Activated CD4-positive, alpha-beta memory T cell treated with anti-CD3 and anti-CD28 coated beads, Interleukin-2, amount 10 ng/mL, durations not matched to agents 7 days and 5 days (primary cell): Measurements from ENCODE around the gene FOXL1. TPM values are rescaled to one million over a fixed set of nuclear protein-coding genes. Genes with fewer than 3 reads are reported as not detected.
A peak's percentile ranks its signal among the peaks of the same experiment; 100 is the strongest.

Experiments used
- CTCF ChIA-PET: fragments of 350-600 bp; sonication (Branson Sonifier 250); formaldehyde crosslinking; loops from one replicate; lab custom pipeline; 2021; ENCODE audit warnings: antibody characterized with exemption, inconsistent platforms; lab: Charles Lee
- POLR2A ChIA-PET: fragments of 350-600 bp; sonication (Branson Sonifier 250); formaldehyde crosslinking; loops from one replicate; lab custom pipeline; 2021; ENCODE audit warnings: antibody characterized with exemption; lab: Charles Lee
- DNase-seq: peaks from one replicate; pipeline ENCODE4 v3.0.0-alpha.2; 2020
- H3K27ac Mint-ChIP-seq: one replicate; pipeline ENCODE4 v1.8.0; 2021; ENCODE audit warnings: mild to moderate bottlenecking, mixed read lengths
- H3K27me3 Mint-ChIP-seq: one replicate; pipeline ENCODE4 v1.8.0; 2021; ENCODE audit warnings: mixed read lengths
- H3K36me3 Mint-ChIP-seq: one replicate; pipeline ENCODE4 v1.8.0; 2021; ENCODE audit warnings: low read depth, mixed read lengths
- H3K4me1 Mint-ChIP-seq: one replicate; pipeline ENCODE4 v1.8.0; 2021; ENCODE audit warnings: mixed read lengths
- H3K4me3 Mint-ChIP-seq: one replicate; pipeline ENCODE4 v1.8.0; 2021; ENCODE audit warnings: mild to moderate bottlenecking, mixed read lengths
- H3K9me3 Mint-ChIP-seq: one replicate; pipeline ENCODE4 v1.8.0; 2021; ENCODE audit warnings: mixed read lengths
- total RNA-seq, 2 experiments: library from RNA; stranded (reverse); gene quantifications; one replicate each; pipeline ENCODE4 v1.2.3, GENCODE V29; 2021

The FOXL1 gene
- total RNA-seq, 2 experiments from 2014 or later = not detected

GRCh38 chr16:86554917-86555703, 23.2 kb upstream of the FOXL1 start, which contains the start of gene MTHFSD:
MTHFSD (minus strand) TSS chr16:86555235; CDS start chr16:86555184, 51 bp downstream.
- peaks cover 21% of the 10 kb centered on the region for H3K36me3 Mint-ChIP-seq
- peak within 1 kb of the TSS; percentile 92 for H3K27ac Mint-ChIP-seq
- H3K4me3 Mint-ChIP-seq = peak within 1 kb of the TSS; percentile 86
- ChIA-PET CTCF (interaction anchor here (1.3 kb wide), 1 partner anchor 10 kb away, joined by 6 read pairs; no protein-coding TSS in a partner anchor), POLR2A (interaction anchor here (0.5 to 0.9 kb wide), 2 partner anchors 50 to 722 kb away, joined by 3 read pairs; no protein-coding TSS in a partner anchor)
- peaks cover 29% of the 10 kb centered on the region for H3K4me1 Mint-ChIP-seq
- peak; percentile 96 for DNase-seq
- H3K9me3 Mint-ChIP-seq = no peaks in the 10 kb centered on the region
- peaks cover 1% of the 10 kb centered on the region for H3K27me3 Mint-ChIP-seq

GRCh38 chr16:86555704-86556075, 22.7 kb upstream of the FOXL1 start:
- Mint-ChIP-seq H3K27ac (peak overlapping the region; percentile 92), H3K27me3 (peaks cover 1% of the 10 kb centered on the region), H3K9me3 (no peaks in the 10 kb centered on the region), H3K4me3 (peak overlapping the region; percentile 86), H3K36me3 (peaks cover 19% of the 10 kb centered on the region), H3K4me1 (peaks cover 24% of the 10 kb centered on the region)
- no peak for DNase-seq
- ChIA-PET POLR2A (interaction anchor here (0.5 to 0.9 kb wide), 2 partner anchors 49 to 722 kb away, joined by 3 read pairs; no protein-coding TSS in a partner anchor), CTCF (interaction anchor here (1.3 kb wide), 1 partner anchor 9 kb away, joined by 6 read pairs; no protein-coding TSS in a partner anchor)

- peaks cover 22% of the 10 kb centered on the region for H3K4me1 Mint-ChIP-seq
- POLR2A ChIA-PET = no interaction called here
- no peak overlapping the region for H3K4me3 Mint-ChIP-seq
- no peak overlapping the region for H3K27ac Mint-ChIP-seq
- no peaks in the 10 kb centered on the region for H3K9me3 Mint-ChIP-seq
- DNase-seq = no peak
- peaks cover 14% of the 10 kb centered on the region for H3K36me3 Mint-ChIP-seq
- peaks cover 1% of the 10 kb centered on the region for H3K27me3 Mint-ChIP-seq
- CTCF ChIA-PET = no interaction called here
Measured at GRCh38 chr16:86556576-86556975, 21.8 kb upstream of the FOXL1 start.

- DNase-seq = no peak
- no peaks in the 10 kb centered on the region for H3K9me3 Mint-ChIP-seq
- H3K27ac Mint-ChIP-seq = no peak overlapping the region
- H3K4me3 Mint-ChIP-seq = no peak overlapping the region
- peaks cover 1% of the 10 kb centered on the region for H3K27me3 Mint-ChIP-seq
- peaks cover 21% of the 10 kb centered on the region for H3K4me1 Mint-ChIP-seq
- POLR2A ChIA-PET = no interaction called here
- CTCF ChIA-PET = interaction anchor here (0.8 to 1.3 kb wide), 2 partner anchors 203 to 505 kb away, joined by 3 to 4 read pairs; no protein-coding TSS in a partner anchor
- peaks cover 11% of the 10 kb centered on the region for H3K36me3 Mint-ChIP-seq
Measured at GRCh38 chr16:86557587-86557986, 20.8 kb upstream of the FOXL1 start.

- H3K36me3 Mint-ChIP-seq = peaks cover 8% of the 10 kb centered on the region
Measured at GRCh38 chr16:86558355-86559193, 19.8 kb upstream of the FOXL1 start.

GRCh38 chr16:86559802-86560305, 18.5 kb upstream of the FOXL1 start:
- no peak overlapping the region for H3K27ac Mint-ChIP-seq
- H3K4me3 Mint-ChIP-seq = no peak overlapping the region
- ChIA-PET CTCF (interaction anchor here (0.7 kb wide), 1 partner anchor 262 kb away, joined by 3 read pairs; no protein-coding TSS in a partner anchor), POLR2A (interaction anchor here (0.6 kb wide), 1 partner anchor 962 kb away, joined by 3 read pairs; no protein-coding TSS in a partner anchor)
- DNase-seq = no peak
- peaks cover 20% of the 10 kb centered on the region for H3K27me3 Mint-ChIP-seq
- peaks cover 17% of the 10 kb centered on the region for H3K4me1 Mint-ChIP-seq
- no peaks in the 10 kb centered on the region for H3K9me3 Mint-ChIP-seq
- H3K36me3 Mint-ChIP-seq = no peaks in the 10 kb centered on the region

More at GRCh38 chr16:86558355-86559193, 19.8 kb upstream of the FOXL1 start:
- H3K4me1 Mint-ChIP-seq = peaks cover 17% of the 10 kb centered on the region
- H3K9me3 Mint-ChIP-seq = no peaks in the 10 kb centered on the region
- POLR2A ChIA-PET = no interaction called here
- DNase-seq = no peak
- no peak overlapping the region for H3K27ac Mint-ChIP-seq
- CTCF ChIA-PET = interaction anchor here (0.7 to 1.3 kb wide), 3 partner anchors 202 to 504 kb away, joined by 3 to 4 read pairs (median 3); no protein-coding TSS in a partner anchor
- H3K27me3 Mint-ChIP-seq = peaks cover 8% of the 10 kb centered on the region
- H3K4me3 Mint-ChIP-seq = no peak overlapping the region

- no peak overlapping the region for H3K4me3 Mint-ChIP-seq
- POLR2A ChIA-PET = no interaction called here
- CTCF ChIA-PET = interaction anchor here (0.6 to 2.0 kb wide), 5 partner anchors 13 to 583 kb away, joined by 3 to 8 read pairs (median 4); no protein-coding TSS in a partner anchor
Measured at GRCh38 chr16:86562356-86562755, 16.0 kb upstream of the FOXL1 start.

GRCh38 chr16:86563469-86564345, 14.6 kb upstream of the FOXL1 start:
- DNase-seq = peak; percentile 90
- no peaks in the 10 kb centered on the region for H3K9me3 Mint-ChIP-seq
- peaks cover 42% of the 10 kb centered on the region for H3K27me3 Mint-ChIP-seq
- POLR2A ChIA-PET = no interaction called here
- H3K4me3 Mint-ChIP-seq = no peak overlapping the region
- H3K4me1 Mint-ChIP-seq = peaks cover 8% of the 10 kb centered on the region
- CTCF ChIA-PET = interaction anchor here (0.6 to 2.3 kb wide), 12 partner anchors 8 to 1073 kb away, joined by 3 to 30 read pairs (median 4); partner anchors contain the start of gene MTHFSD
- H3K36me3 Mint-ChIP-seq = no peaks in the 10 kb centered on the region
- H3K27ac Mint-ChIP-seq = no peak overlapping the region

More at GRCh38 chr16:86562356-86562755, 16.0 kb upstream of the FOXL1 start:
- H3K36me3 Mint-ChIP-seq = no peaks in the 10 kb centered on the region
- H3K4me1 Mint-ChIP-seq = peaks cover 8% of the 10 kb centered on the region
- no peak overlapping the region for H3K27ac Mint-ChIP-seq
- H3K27me3 Mint-ChIP-seq = peaks cover 37% of the 10 kb centered on the region
- H3K9me3 Mint-ChIP-seq = no peaks in the 10 kb centered on the region
- no peak for DNase-seq

GRCh38 chr16:86565181-86565631, 13.1 kb upstream of the FOXL1 start:
- Mint-ChIP-seq H3K4me1 (peaks cover 8% of the 10 kb centered on the region), H3K9me3 (no peaks in the 10 kb centered on the region), H3K27ac (no peak overlapping the region), H3K4me3 (no peak overlapping the region), H3K27me3 (peaks cover 54% of the 10 kb centered on the region), H3K36me3 (no peaks in the 10 kb centered on the region)
- ChIA-PET POLR2A (no interaction called here), CTCF (interaction anchor here (0.6 to 2.3 kb wide), 9 partner anchors 10 to 732 kb away, joined by 3 to 30 read pairs (median 6); partner anchors contain the start of gene MTHFSD)
- DNase-seq = no peak

- Mint-ChIP-seq H3K36me3 (no peaks in the 10 kb centered on the region), H3K4me1 (peaks cover 8% of the 10 kb centered on the region), H3K9me3 (no peaks in the 10 kb centered on the region), H3K4me3 (no peak overlapping the region), H3K27ac (no peak overlapping the region), H3K27me3 (peaks cover 60% of the 10 kb centered on the region)
- ChIA-PET POLR2A (no interaction called here), CTCF (interaction anchor here (0.9 kb wide), 1 partner anchor 10 kb away, joined by 4 read pairs; no protein-coding TSS in a partner anchor)
- no peak for DNase-seq
Measured at GRCh38 chr16:86565644-86566511, 12.5 kb upstream of the FOXL1 start.

- Mint-ChIP-seq H3K27ac (no peak within 1 kb of the TSS), H3K27me3 (peaks cover 66% of the 10 kb centered on the region), H3K36me3 (no peaks in the 10 kb centered on the region), H3K4me1 (peaks cover 8% of the 10 kb centered on the region), H3K4me3 (no peak within 1 kb of the TSS), H3K9me3 (no peaks in the 10 kb centered on the region)
- DNase-seq = peak; percentile 35
- ChIA-PET POLR2A (no interaction called here), CTCF (interaction anchor here (0.9 kb wide), 1 partner anchor 9 kb away, joined by 4 read pairs; no protein-coding TSS in a partner anchor)
Measured at GRCh38 chr16:86566601-86566965, 11.8 kb upstream of the FOXL1 start, which contains the start of gene FOXC2. FOXC2 (plus strand) TSS chr16:86566829; CDS start chr16:86567336, 507 bp downstream.
